GM18951 (cell line): Measurements from ENCODE around the gene DGKB.

Experiments used
- POLR2A ChIP-seq: IDR thresholded peaks from 4 replicates; pipeline ENCODE4 v1.6.1; 2011; ENCODE audit warnings: mild to moderate bottlenecking; ENCODE audit not compliant: insufficient read length, insufficient read depth; ENCODE audit errors: extremely low read depth
- in situ Hi-C: fragments of 300-500 bp; cut with MboI; formaldehyde crosslinking; loops from one replicate; pipeline ENCODE4 v1.12.0; 2022; ENCODE audit warnings: low sequenced_read_pairs, mixed read lengths, inconsistent platforms; ENCODE audit not compliant: unreplicated experiment

DGKB gene

GRCh38 chr7:14635955-14636354 is 266.6 kb downstream of the DGKB start:
- no peak for TF ChIP-seq POLR2A
- in situ Hi-C loops = no loop called here

GRCh38 chr7:14630048-14630447 is 272.5 kb downstream of the DGKB start:
- no peak for TF ChIP-seq POLR2A
- in situ Hi-C loops = no loop called here

GRCh38 chr7:14628516-14628915 is 274.0 kb downstream of the DGKB start:
- TF ChIP-seq POLR2A = no peak
- in situ Hi-C loops = no loop called here

- in situ Hi-C loops = no loop called here
- no peak for TF ChIP-seq POLR2A
These were observed 276.5 kb downstream of the DGKB start for GRCh38 chr7:14626076-14626475.

- in situ Hi-C loops = no loop called here
- no peak for TF ChIP-seq POLR2A
These were observed 280.0 kb downstream of the DGKB start for GRCh38 chr7:14622559-14622958.

- no peak for TF ChIP-seq POLR2A
- in situ Hi-C loops = no loop called here
These were observed 296.4 kb downstream of the DGKB start for GRCh38 chr7:14606101-14606500.

GRCh38 chr7:14604606-14605005 is 297.9 kb downstream of the DGKB start:
- TF ChIP-seq POLR2A = no peak
- in situ Hi-C loops = no loop called here

- TF ChIP-seq POLR2A = no peak
- in situ Hi-C loops = no loop called here
These were observed 299.7 kb downstream of the DGKB start for GRCh38 chr7:14602851-14603250.

- in situ Hi-C loops = no loop called here
These were observed 301.7 kb downstream of the DGKB start for GRCh38 chr7:14600766-14601367.

GRCh38 chr7:14598978-14599377 is 303.6 kb downstream of the DGKB start:
- in situ Hi-C loops = no loop called here
- TF ChIP-seq POLR2A = no peak

More at GRCh38 chr7:14600766-14601367, 301.7 kb downstream of the DGKB start:
- TF ChIP-seq POLR2A = no peak

GRCh38 chr7:14596421-14596820 is 306.1 kb downstream of the DGKB start:
- TF ChIP-seq POLR2A = no peak
- in situ Hi-C loops = no loop called here

GRCh38 chr7:14590206-14590605 is 312.3 kb downstream of the DGKB start:
- in situ Hi-C loops = no loop called here
- no peak for TF ChIP-seq POLR2A

- in situ Hi-C loops = no loop called here
- TF ChIP-seq POLR2A = no peak
These were observed 317.3 kb downstream of the DGKB start for GRCh38 chr7:14585232-14585631.

- in situ Hi-C loops = no loop called here
- TF ChIP-seq POLR2A = no peak
These were observed 319.0 kb downstream of the DGKB start for GRCh38 chr7:14583518-14583917.

GRCh38 chr7:14582010-14582409 is 320.5 kb downstream of the DGKB start:
- in situ Hi-C loops = no loop called here
- TF ChIP-seq POLR2A = no peak
